Activated CD8-positive, alpha-beta memory T cell treated with anti-CD3 and anti-CD28 coated beads for 4 hours (primary cell): ENCODE measurements around the gene FBXL4.

Source experiments
- DNase-seq, 2 donors: peaks; one replicate each; pipeline ENCODE4 v3.0.0-alpha.2; 2020; ENCODE audit warnings: low read depth in 2 of 2

Gene FBXL4

GRCh38 chr6:98824902-98825599, 122.7 kb downstream of the FBXL4 start:
- no peak for DNase-seq

- DNase-seq = no peak
Measured at GRCh38 chr6:98824162-98824901, 123.4 kb downstream of the FBXL4 start.

- no peak for DNase-seq
Measured at GRCh38 chr6:98823428-98824161, 124.2 kb downstream of the FBXL4 start.

- DNase-seq = no peak
Measured at GRCh38 chr6:98821756-98822405, 125.9 kb downstream of the FBXL4 start.
